ENCODE data around the gene MST1. TPM values are rescaled to one million over a fixed set of nuclear protein-coding genes. Genes with fewer than 3 reads are reported as not detected.
A peak's percentile ranks its signal among the peaks of the same experiment; 100 is the strongest.

The MST1 gene
- total RNA-seq, 4 donors from 2014 or later = 1.7 to 4.7 (median 3.8) TPM

DNA sequence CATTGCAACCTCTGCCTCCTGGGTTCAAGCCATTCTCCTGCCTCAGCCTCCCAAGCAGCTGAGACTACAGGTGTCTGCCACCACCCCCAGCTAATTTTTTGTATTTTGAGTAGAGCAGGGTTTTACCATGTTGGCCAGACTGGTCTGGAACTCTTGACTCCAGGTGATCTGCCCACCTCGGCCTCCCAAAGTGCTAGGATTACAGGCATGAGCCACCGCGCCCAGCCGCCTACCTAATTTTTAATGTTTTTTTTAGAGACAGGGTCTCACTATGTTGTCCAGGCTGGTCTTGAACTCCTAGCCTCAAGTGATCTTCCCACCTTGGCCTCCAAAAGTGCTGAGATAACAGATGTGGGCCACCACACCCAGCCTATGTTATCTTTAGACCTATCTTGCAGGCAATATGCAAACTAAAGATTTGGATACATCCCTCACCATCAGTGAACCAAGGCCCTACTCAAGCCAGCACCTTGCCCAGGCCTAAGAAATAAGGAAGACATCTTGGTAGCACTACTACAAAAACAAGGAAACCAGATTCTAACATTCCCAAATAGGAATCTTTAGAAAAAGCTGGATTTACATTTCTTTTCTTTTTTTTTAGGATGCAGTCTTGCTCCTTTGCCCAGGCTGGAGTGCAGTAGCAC is 40.8 kb upstream of the MST1 start:
- no peak for TF ChIP-seq EP300 (IDR thresholded peaks at IDR 0.05)
- TF ChIP-seq, protein P1, sequence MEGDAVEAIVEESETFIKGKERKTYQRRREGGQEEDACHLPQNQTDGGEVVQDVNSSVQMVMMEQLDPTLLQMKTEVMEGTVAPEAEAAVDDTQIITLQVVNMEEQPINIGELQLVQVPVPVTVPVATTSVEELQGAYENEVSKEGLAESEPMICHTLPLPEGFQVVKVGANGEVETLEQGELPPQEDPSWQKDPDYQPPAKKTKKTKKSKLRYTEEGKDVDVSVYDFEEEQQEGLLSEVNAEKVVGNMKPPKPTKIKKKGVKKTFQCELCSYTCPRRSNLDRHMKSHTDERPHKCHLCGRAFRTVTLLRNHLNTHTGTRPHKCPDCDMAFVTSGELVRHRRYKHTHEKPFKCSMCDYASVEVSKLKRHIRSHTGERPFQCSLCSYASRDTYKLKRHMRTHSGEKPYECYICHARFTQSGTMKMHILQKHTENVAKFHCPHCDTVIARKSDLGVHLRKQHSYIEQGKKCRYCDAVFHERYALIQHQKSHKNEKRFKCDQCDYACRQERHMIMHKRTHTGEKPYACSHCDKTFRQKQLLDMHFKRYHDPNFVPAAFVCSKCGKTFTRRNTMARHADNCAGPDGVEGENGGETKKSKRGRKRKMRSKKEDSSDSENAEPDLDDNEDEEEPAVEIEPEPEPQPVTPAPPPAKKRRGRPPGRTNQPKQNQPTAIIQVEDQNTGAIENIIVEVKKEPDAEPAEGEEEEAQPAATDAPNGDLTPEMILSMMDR (IDR thresholded peaks at IDR 0.05) = no peak
- no peak for TF ChIP-seq POLR2AphosphoS5 (IDR thresholded peaks at IDR 0.05)
- no peak for TF ChIP-seq POLR2A (IDR thresholded peaks at IDR 0.05; ENCODE audit: low read depth)
- Histone ChIP-seq H3K27ac (replicated peaks in 1 of 4) (no peak overlapping the region), H3K4me1 (peaks cover under 1 to 5% (median 1%) of the 10 kb centered on the region in 4 donors), H3K9me3 (no peaks in the 10 kb centered on the region), H3K4me3 (no peak overlapping the region), H3K27me3 (no peaks in the 10 kb centered on the region), H3K36me3 (peaks cover 40 to 99% (median 83%) of the 10 kb centered on the region in 4 donors)
- 97% methylated on average over 4 of the region's 4 CpGs for WGBS
- no peak for DNase-seq (ENCODE audit: extremely low spot score)
- intact Hi-C loops (cut with DNase I) = no loop called here

DNA sequence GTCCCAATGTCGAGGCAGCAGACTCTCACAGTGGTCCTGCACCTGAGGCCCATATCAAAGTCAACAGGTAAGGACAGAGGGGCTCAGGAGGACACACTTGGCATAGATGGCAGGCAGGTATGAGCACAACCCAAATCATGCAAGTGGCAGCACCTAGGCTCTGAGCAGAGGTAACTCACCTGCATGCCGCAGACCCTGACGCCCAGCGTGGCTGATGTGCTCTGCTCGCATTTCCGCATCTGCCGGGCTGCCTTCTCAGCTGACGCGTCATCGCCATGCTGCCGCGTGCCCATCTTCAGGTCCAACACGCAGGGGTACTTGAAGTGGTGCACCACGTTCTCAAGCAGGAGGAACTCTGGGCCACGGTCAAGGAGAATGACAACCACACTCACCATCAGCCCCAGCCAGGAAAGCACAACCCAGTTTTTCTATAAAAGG is 38.7 kb upstream of the MST1 start:
- H3K27ac ChIP-seq (replicated peaks in 1 of 4) = no peak overlapping the region
- DNase-seq (ENCODE audit: extremely low spot score) = no peak
- intact Hi-C loops (cut with DNase I) = no loop called here
- peaks cover 30 to 79% (median 70%) of the 10 kb centered on the region in 4 donors for H3K36me3 ChIP-seq
- H3K27me3 ChIP-seq = no peaks in the 10 kb centered on the region
- no peak for TF ChIP-seq POLR2AphosphoS5 (IDR thresholded peaks at IDR 0.05)
- TF ChIP-seq, protein P1 (IDR thresholded peaks at IDR 0.05) = no peak
- no peak for TF ChIP-seq EP300 (IDR thresholded peaks at IDR 0.05)
- TF ChIP-seq POLR2A (IDR thresholded peaks at IDR 0.05; ENCODE audit: low read depth) = no peak
- H3K4me1 ChIP-seq = peaks cover 12 to 21% (median 17%) of the 10 kb centered on the region in 4 donors
- WGBS = 98% methylated on average over 15 of the region's 15 CpGs
- H3K4me3 ChIP-seq = no peak overlapping the region
- H3K9me3 ChIP-seq = no peaks in the 10 kb centered on the region

DNA sequence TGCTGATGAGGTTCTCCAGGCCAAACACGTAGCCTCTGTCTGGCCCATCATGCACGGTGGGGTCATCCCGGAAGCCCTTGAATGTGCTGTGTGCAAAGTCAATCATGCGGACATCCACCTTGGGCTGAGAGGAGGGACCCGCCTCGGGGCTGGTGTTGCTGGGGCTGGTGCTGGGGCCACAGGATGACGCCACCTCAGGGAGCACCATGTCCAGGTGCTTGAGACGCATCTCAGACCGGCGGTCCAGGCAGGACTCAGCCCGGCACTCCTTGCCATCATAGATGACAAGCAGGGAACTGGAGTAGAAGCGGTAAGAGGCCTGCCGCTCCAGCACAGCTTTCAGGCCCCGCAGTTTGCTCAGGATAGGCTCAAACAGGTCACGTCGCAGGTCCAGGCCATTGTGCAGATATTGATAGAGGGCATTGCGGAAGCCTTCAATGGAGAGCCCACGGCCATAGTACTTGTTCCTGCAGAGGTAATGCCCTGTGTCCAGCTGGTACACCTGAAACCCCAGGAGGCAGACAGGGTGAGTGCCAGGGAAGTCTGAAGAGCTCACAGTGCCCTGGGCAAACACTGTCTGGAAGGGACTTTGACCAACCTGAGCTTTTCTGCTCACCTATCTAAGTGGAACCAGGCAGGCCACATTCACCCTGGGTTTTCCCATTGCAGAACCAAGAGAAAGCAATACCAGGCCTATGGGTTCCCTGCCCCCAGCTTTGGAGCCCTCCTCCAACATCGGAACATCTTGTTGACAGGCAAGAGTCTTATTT is 38.1 kb upstream of the MST1 start:
- Histone ChIP-seq H3K36me3 (peaks cover 25 to 77% (median 67%) of the 10 kb centered on the region in 4 donors), H3K4me3 (no peak overlapping the region), H3K4me1 (peaks cover 18 to 27% (median 23%) of the 10 kb centered on the region in 4 donors), H3K27me3 (no peaks in the 10 kb centered on the region), H3K27ac (replicated peaks in 1 of 4) (no peak overlapping the region), H3K9me3 (no peaks in the 10 kb centered on the region)
- TF ChIP-seq POLR2AphosphoS5 (IDR thresholded peaks at IDR 0.05) (no peak), EP300 (IDR thresholded peaks at IDR 0.05) (no peak)
- DNase-seq (ENCODE audit: extremely low spot score) = no peak
- 93% methylated on average over 12 of the region's 19 CpGs for WGBS
- intact Hi-C loops (cut with DNase I) = no loop called here

DNA sequence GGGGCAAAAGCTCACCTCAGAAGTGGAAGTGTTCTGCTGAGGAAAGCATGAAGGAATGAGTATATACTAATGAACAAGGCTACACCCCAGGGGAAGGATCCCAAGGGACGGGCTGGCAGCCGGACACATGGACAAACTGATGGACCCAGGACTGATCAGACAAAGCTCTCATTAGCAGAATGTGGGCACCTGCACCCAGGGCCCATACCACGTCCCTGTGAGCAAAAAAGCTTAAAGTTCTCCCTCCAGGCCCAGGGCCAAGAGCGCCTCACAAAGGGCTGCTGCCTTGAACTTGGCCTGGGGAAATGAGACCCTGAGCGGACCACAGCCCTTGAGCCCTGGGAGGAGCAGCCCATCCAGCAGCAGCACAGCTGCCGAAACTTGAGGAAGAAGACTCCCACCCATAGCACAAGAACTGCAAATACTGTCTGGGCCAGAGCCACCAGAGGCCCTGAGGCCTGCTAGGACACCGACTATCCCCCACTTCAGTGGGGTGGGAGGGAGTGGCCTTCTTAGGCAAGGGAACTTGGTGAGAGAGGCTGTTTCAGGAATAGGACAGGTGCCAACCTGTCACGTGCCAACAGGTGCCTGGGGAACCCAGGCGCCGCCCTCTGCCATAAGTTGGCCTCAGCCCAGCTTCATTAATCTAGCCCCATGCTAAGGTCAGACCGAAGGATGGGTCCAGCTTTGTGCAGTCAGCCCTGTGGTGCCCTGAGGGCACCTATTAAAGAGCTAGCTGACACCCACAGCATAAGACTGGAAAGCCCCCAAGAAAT is 36.8 kb upstream of the MST1 start:
- Histone ChIP-seq H3K27ac (replicated peaks in 1 of 4) (peak overlapping the region in 1 of 4 donors; percentile 98), H3K27me3 (no peaks in the 10 kb centered on the region), H3K36me3 (peaks cover 13 to 77% (median 67%) of the 10 kb centered on the region in 4 donors), H3K9me3 (no peaks in the 10 kb centered on the region), H3K4me3 (no peak overlapping the region), H3K4me1 (peaks cover 19 to 35% (median 28%) of the 10 kb centered on the region in 4 donors)
- no peak for DNase-seq (ENCODE audit: extremely low spot score)
- WGBS = 84% methylated on average over 5 of the region's 11 CpGs
- intact Hi-C loops (cut with DNase I) = no loop called here
- no peak for TF ChIP-seq POLR2A (IDR thresholded peaks at IDR 0.05; ENCODE audit: low read depth)
- no peak for TF ChIP-seq POLR2AphosphoS5 (IDR thresholded peaks at IDR 0.05)
- TF ChIP-seq EP300 (IDR thresholded peaks at IDR 0.05) = no peak
- TF ChIP-seq, protein P1 (IDR thresholded peaks at IDR 0.05) = no peak

All from esophagus muscularis mucosa (tissue), 4 donors.